K562 (cell line): ENCODE data around the gene CD22. TPM values are rescaled to one million over a fixed set of nuclear protein-coding genes. Genes with fewer than 3 reads are reported as not detected.
A peak's percentile ranks its signal among the peaks of the same experiment; 100 is the strongest.

Experiments
- DDX20 ChIP-seq: fragments of 450-650 bp; IDR thresholded peaks from 2 replicates; pipeline ENCODE4 v1.6.1; 2016; ENCODE audit warnings: missing genetic modification characterization, low read depth, mild to moderate bottlenecking, missing compliant biosample characterization, moderate library complexity
- KDM5B ChIP-seq: fragments of 200-600 bp; sonication (generic); IDR thresholded peaks from 2 replicates; pipeline ENCODE4 v1.6.1; 2012; ENCODE audit warnings: low read depth, mild to moderate bottlenecking, moderate library complexity, low read length, control low read depth, inconsistent platforms; ENCODE audit not compliant: insufficient replicate concordance
- MEF2D ChIP-seq: conservative IDR thresholded peaks from 2 replicates; pipeline ENCODE4 v1.6.1; 2016; ENCODE audit warnings: low read depth, missing genetic modification characterization, missing compliant biosample characterization
- MIER1 ChIP-seq: fragments of 450-650 bp; IDR thresholded peaks from 2 replicates; pipeline ENCODE4 v1.6.1; 2016; ENCODE audit warnings: antibody characterized with exemption, mild to moderate bottlenecking, low read depth
- NFXL1 ChIP-seq: fragments of 450-650 bp; formaldehyde crosslinking; IDR thresholded peaks from 2 replicates; pipeline ENCODE4 v1.4.0; 2021; ENCODE audit warnings: mild to moderate bottlenecking
- NR2C1 ChIP-seq, 2 experiments: fragments of 450-650 bp; IDR thresholded peaks; 2 replicates each; pipeline ENCODE4 v1.6.1; 2017; ENCODE audit warnings: mild to moderate bottlenecking in 2 of 2, antibody characterized with exemption in 1 of 2, inconsistent platforms in 1 of 2, missing compliant biosample characterization in 1 of 2, missing genetic modification characterization in 1 of 2
- TEAD1 ChIP-seq, 2 experiments: fragments of 450-650 bp in 1 of 2; sonication (generic) in 1 of 2; formaldehyde crosslinking; IDR thresholded peaks; 2 replicates each; pipeline versions ENCODE4 v1.4.0 to v1.8.0; 2020 to 2022; ENCODE audit warnings: mild to moderate bottlenecking in 2 of 2, missing genetic modification reagents in 1 of 2
- TEAD2 ChIP-seq: fragments of 450-650 bp; IDR thresholded peaks from 2 replicates; pipeline ENCODE4 v1.6.1; 2016; ENCODE audit warnings: missing genetic modification characterization, control low read depth, missing compliant biosample characterization
- U2AF1 ChIP-seq: fragments of 200-400 bp; formaldehyde crosslinking; optimal IDR thresholded peaks from 2 replicates; pipeline ENCODE3; 2017; ENCODE audit warnings: mild to moderate bottlenecking, low read depth, low read length, moderate library complexity
- ZNF584 ChIP-seq: fragments of 200-800 bp; sonication (Bioruptor generic); IDR thresholded peaks from 2 replicates; pipeline ENCODE4 v1.6.1; 2016; ENCODE audit warnings: low read depth, mild to moderate bottlenecking, missing genetic modification characterization, missing compliant biosample characterization
- ZNF644 ChIP-seq: fragments of 200-800 bp; sonication (Bioruptor generic); IDR thresholded peaks from 2 replicates; pipeline ENCODE4 v1.6.1; 2016; ENCODE audit warnings: low read depth, missing genetic modification characterization, missing compliant biosample characterization
- ZSCAN29 ChIP-seq: fragments of 450-650 bp; IDR thresholded peaks from 2 replicates; pipeline ENCODE4 v1.6.1; 2017
- polyA plus RNA-seq, 8 experiments: library from polyadenylated mRNA; depleted of rRNA in 4 of 8; stranded (reverse) in 5 of 8; unstranded in 3 of 8; fragments of >200 nt; fragmentation: Nextera tagmentation in 2 of 8; fragmentation: Illumina TruSeq in 1 of 8; extraction: Ambion mirVana in 2 of 8; extraction: Trizol in 1 of 8; gene quantifications; 2 replicates each; pipeline versions ENCODE4 v1.2.1 to v1.2.3, GENCODE V29; 2011 to 2014; ENCODE audit warnings: inconsistent platforms in 1 of 8, missing spikeins in 1 of 8
- total RNA-seq, 7 experiments: library from RNA; depleted of rRNA in 6 of 7; stranded (reverse); fragments of >200 nt in 6 of 7; fragmentation: Illumina TruSeq in 2 of 7; extraction: Trizol in 2 of 7; gene quantifications; 2 replicates each; pipeline versions ENCODE4 v1.2.1 to v1.2.3, GENCODE V29; 2011 to 2021; ENCODE audit warnings: low replicate concordance in 1 of 7
- TF ChIP-seq, protein P1 (sequence below): fragments of 250-450 bp; sonication (Bioruptor Pico); IDR thresholded peaks from 2 replicates; pipeline ENCODE4 v1.5.0; 2020; ENCODE audit warnings: mild to moderate bottlenecking, borderline replicate concordance
- TF ChIP-seq, protein P2 (sequence below): fragments of 450-650 bp; conservative IDR thresholded peaks from 2 replicates; pipeline ENCODE4 v1.6.1; 2016; ENCODE audit warnings: missing genetic modification characterization, low read depth, mild to moderate bottlenecking, missing compliant biosample characterization, moderate library complexity
- TF ChIP-seq, protein P3 (sequence below): sonication (generic); formaldehyde crosslinking; IDR thresholded peaks from 2 replicates; pipeline ENCODE4 v1.8.1; 2023; ENCODE audit warnings: mild to moderate bottlenecking, missing genetic modification reagents, moderate library complexity
- TF ChIP-seq, protein P4 (sequence below): fragments of 200-800 bp; sonication (Bioruptor generic); IDR thresholded peaks from 2 replicates; pipeline ENCODE4 v1.6.1; 2017; ENCODE audit warnings: missing genetic modification characterization, missing compliant biosample characterization
- TF ChIP-seq, protein P5 (sequence below): fragments of 200-800 bp; sonication (Bioruptor generic); IDR thresholded peaks from 2 replicates; pipeline ENCODE4 v1.6.1; 2017; ENCODE audit warnings: missing genetic modification characterization, missing compliant biosample characterization

The CD22 gene
- total and polyA plus RNA-seq, 9 of the 15 experiments (the other 6 are each of a cell fraction or from before 2014, with no cell fraction given) = 0.29 to 5.0 (median 3.5) TPM

DNA sequence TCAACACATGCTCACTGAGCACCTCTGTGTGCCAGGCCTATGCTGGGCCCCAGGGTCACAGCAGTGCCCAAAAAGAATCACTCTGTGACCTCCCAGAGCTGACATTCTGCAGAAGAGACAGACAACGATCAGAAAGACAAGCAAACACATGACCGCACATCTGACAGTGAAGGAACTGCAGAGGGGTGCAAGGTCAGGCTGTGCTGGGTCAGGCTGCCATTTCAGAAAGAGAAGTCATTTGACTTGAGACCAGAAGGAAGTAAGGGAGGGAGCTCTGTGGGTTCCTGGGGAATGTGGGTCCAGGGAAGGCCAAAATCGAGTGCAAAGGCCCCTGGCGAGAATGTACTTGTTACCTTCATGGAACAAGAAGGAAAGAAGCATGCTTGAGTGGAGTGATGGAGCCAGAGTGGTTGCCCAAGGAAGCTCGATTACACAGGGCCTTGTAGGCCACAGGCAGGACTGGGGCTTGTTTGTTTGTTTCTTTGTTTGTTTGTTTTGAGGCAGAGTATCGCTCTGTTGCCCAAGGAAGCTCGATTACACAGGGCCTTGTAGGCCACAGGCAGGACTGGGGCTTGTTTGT, 11.4 kb upstream of the CD22 start (continued):
- TF ChIP-seq, protein P1, sequence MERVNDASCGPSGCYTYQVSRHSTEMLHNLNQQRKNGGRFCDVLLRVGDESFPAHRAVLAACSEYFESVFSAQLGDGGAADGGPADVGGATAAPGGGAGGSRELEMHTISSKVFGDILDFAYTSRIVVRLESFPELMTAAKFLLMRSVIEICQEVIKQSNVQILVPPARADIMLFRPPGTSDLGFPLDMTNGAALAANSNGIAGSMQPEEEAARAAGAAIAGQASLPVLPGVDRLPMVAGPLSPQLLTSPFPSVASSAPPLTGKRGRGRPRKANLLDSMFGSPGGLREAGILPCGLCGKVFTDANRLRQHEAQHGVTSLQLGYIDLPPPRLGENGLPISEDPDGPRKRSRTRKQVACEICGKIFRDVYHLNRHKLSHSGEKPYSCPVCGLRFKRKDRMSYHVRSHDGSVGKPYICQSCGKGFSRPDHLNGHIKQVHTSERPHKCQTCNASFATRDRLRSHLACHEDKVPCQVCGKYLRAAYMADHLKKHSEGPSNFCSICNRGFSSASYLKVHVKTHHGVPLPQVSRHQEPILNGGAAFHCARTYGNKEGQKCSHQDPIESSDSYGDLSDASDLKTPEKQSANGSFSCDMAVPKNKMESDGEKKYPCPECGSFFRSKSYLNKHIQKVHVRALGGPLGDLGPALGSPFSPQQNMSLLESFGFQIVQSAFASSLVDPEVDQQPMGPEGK = 0 out of 2 replicates have a peak, but pooled peaks have one; percentile 27
- no peak for TF ChIP-seq ZSCAN29
- peak; percentile 53; the same call in 1 of the 2 replicates for TF ChIP-seq NR2C1 (IDR thresholded peaks at IDR 0.05)
- TF ChIP-seq NR2C1 (tag; IDR thresholded peaks at IDR 0.05) = peak; percentile 72
- no peak for TF ChIP-seq MIER1
- 0 out of 2 replicates have a peak, but pooled peaks have one; percentile 30 for TF ChIP-seq ZNF584 (CRISPR knock-in tag)
- peak; percentile 56; the same call in 1 of the 2 replicates for TF ChIP-seq TEAD2 (tag)
- no peak; the same call in 1 of the 2 replicates for TF ChIP-seq MEF2D (tag)
- TF ChIP-seq TEAD1 (CRISPR knock-in tag; IDR thresholded peaks at IDR 0.05) = 0 out of 4 replicates have a peak, but pooled peaks of 1 of the 2 experiments have one; percentile 40
- TF ChIP-seq, protein P2, sequence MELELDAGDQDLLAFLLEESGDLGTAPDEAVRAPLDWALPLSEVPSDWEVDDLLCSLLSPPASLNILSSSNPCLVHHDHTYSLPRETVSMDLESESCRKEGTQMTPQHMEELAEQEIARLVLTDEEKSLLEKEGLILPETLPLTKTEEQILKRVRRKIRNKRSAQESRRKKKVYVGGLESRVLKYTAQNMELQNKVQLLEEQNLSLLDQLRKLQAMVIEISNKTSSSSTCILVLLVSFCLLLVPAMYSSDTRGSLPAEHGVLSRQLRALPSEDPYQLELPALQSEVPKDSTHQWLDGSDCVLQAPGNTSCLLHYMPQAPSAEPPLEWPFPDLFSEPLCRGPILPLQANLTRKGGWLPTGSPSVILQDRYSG (tag) = peak; percentile 88; the same call in 1 of the 2 replicates
- no peak for TF ChIP-seq KDM5B
- TF ChIP-seq ZNF644 = peak; percentile 57; the same call in 1 of the 2 replicates
- TF ChIP-seq, protein P3, sequence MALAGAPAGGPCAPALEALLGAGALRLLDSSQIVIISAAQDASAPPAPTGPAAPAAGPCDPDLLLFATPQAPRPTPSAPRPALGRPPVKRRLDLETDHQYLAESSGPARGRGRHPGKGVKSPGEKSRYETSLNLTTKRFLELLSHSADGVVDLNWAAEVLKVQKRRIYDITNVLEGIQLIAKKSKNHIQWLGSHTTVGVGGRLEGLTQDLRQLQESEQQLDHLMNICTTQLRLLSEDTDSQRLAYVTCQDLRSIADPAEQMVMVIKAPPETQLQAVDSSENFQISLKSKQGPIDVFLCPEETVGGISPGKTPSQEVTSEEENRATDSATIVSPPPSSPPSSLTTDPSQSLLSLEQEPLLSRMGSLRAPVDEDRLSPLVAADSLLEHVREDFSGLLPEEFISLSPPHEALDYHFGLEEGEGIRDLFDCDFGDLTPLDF (CRISPR knock-in tag) = no peak
- no peak for TF ChIP-seq NFXL1 (CRISPR knock-in tag)
- no peak for TF ChIP-seq DDX20 (tag)
- TF ChIP-seq U2AF1 = no peak
- TF ChIP-seq, protein P4, sequence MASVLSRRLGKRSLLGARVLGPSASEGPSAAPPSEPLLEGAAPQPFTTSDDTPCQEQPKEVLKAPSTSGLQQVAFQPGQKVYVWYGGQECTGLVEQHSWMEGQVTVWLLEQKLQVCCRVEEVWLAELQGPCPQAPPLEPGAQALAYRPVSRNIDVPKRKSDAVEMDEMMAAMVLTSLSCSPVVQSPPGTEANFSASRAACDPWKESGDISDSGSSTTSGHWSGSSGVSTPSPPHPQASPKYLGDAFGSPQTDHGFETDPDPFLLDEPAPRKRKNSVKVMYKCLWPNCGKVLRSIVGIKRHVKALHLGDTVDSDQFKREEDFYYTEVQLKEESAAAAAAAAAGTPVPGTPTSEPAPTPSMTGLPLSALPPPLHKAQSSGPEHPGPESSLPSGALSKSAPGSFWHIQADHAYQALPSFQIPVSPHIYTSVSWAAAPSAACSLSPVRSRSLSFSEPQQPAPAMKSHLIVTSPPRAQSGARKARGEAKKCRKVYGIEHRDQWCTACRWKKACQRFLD = peak; percentile 44; the same call in 1 of the 2 replicates
- TF ChIP-seq, protein P5, sequence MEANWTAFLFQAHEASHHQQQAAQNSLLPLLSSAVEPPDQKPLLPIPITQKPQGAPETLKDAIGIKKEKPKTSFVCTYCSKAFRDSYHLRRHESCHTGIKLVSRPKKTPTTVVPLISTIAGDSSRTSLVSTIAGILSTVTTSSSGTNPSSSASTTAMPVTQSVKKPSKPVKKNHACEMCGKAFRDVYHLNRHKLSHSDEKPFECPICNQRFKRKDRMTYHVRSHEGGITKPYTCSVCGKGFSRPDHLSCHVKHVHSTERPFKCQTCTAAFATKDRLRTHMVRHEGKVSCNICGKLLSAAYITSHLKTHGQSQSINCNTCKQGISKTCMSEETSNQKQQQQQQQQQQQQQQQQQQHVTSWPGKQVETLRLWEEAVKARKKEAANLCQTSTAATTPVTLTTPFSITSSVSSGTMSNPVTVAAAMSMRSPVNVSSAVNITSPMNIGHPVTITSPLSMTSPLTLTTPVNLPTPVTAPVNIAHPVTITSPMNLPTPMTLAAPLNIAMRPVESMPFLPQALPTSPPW (CRISPR knock-in tag) = 0 out of 2 replicates have a peak, but pooled peaks have one; percentile 23
